ENCODE data around the gene RPN2.

RPN2 gene

GRCh38 chr20:37238935-37239451 is 59.9 kb downstream of the RPN2 start:
- Histone ChIP-seq H3K4me1 (ENCODE audit: control insufficient read depth, insufficient read depth, low read length) (peaks cover 9% of the 10 kb centered on the region), H3K9me3 (ENCODE audit: control insufficient read depth, low read length) (no peaks in the 10 kb centered on the region), H3K36me3 (ENCODE audit: control insufficient read depth, insufficient read depth, low read length) (peaks cover 76% of the 10 kb centered on the region), H3K4me3 (ENCODE audit: insufficient read depth, low read depth, low read length) (no peak overlapping the region), H3K27me3 (ENCODE audit: control insufficient read depth, insufficient read depth, low read length, poor library complexity, severe bottlenecking) (no peaks in the 10 kb centered on the region), H3K27ac (ENCODE audit: insufficient read depth, low read depth, low read length, poor library complexity, severe bottlenecking) (no peak overlapping the region)
- 87 to 97% methylated on average over 1 of the region's 1 CpG for WGBS, 2 experiments

- no peak overlapping the region for H3K27ac ChIP-seq (ENCODE audit: insufficient read depth, low read depth, low read length, poor library complexity, severe bottlenecking)
- H3K36me3 ChIP-seq (ENCODE audit: control insufficient read depth, insufficient read depth, low read length) = peaks cover 63% of the 10 kb centered on the region
- 96 to 97% methylated on average over 3 of the region's 3 CpGs for WGBS, 2 experiments
Measured at GRCh38 chr20:37240337-37241067, 61.4 kb downstream of the RPN2 start.

GRCh38 chr20:37242503-37242902 is 63.4 kb downstream of the RPN2 start:
- no peaks in the 10 kb centered on the region for H3K9me3 ChIP-seq (ENCODE audit: control insufficient read depth, low read length)
- peaks cover 44% of the 10 kb centered on the region for H3K36me3 ChIP-seq (ENCODE audit: control insufficient read depth, insufficient read depth, low read length)
- 96 to 97% methylated on average over 4 of the region's 4 CpGs for WGBS, 2 experiments
- no peak overlapping the region for H3K4me3 ChIP-seq (ENCODE audit: insufficient read depth, low read depth, low read length)
- H3K4me1 ChIP-seq (ENCODE audit: control insufficient read depth, insufficient read depth, low read length) = peaks cover 25% of the 10 kb centered on the region
- no peaks in the 10 kb centered on the region for H3K27me3 ChIP-seq (ENCODE audit: control insufficient read depth, insufficient read depth, low read length, poor library complexity, severe bottlenecking)
- H3K27ac ChIP-seq (ENCODE audit: insufficient read depth, low read depth, low read length, poor library complexity, severe bottlenecking) = no peak overlapping the region

More at GRCh38 chr20:37240337-37241067, 61.4 kb downstream of the RPN2 start:
- H3K4me1 ChIP-seq (ENCODE audit: control insufficient read depth, insufficient read depth, low read length) = peaks cover 19% of the 10 kb centered on the region
- no peaks in the 10 kb centered on the region for H3K27me3 ChIP-seq (ENCODE audit: control insufficient read depth, insufficient read depth, low read length, poor library complexity, severe bottlenecking)
- H3K9me3 ChIP-seq (ENCODE audit: control insufficient read depth, low read length) = no peaks in the 10 kb centered on the region
- H3K4me3 ChIP-seq (ENCODE audit: insufficient read depth, low read depth, low read length) = no peak overlapping the region

- Histone ChIP-seq H3K4me1 (ENCODE audit: control insufficient read depth, insufficient read depth, low read length) (peaks cover 22% of the 10 kb centered on the region), H3K36me3 (ENCODE audit: control insufficient read depth, insufficient read depth, low read length) (peaks cover 36% of the 10 kb centered on the region), H3K4me3 (ENCODE audit: insufficient read depth, low read depth, low read length) (no peak overlapping the region), H3K27me3 (ENCODE audit: control insufficient read depth, insufficient read depth, low read length, poor library complexity, severe bottlenecking) (no peaks in the 10 kb centered on the region), H3K9me3 (ENCODE audit: control insufficient read depth, low read length) (no peaks in the 10 kb centered on the region), H3K27ac (ENCODE audit: insufficient read depth, low read depth, low read length, poor library complexity, severe bottlenecking) (no peak overlapping the region)
- 91 to 94% methylated on average over 16 of the region's 16 CpGs for WGBS, 2 experiments
Measured at GRCh38 chr20:37243076-37243936, 64.2 kb downstream of the RPN2 start.

GRCh38 chr20:37243937-37244571 is 64.9 kb downstream of the RPN2 start:
- 94 to 98% methylated on average over 8 of the region's 8 CpGs for WGBS, 2 experiments
- H3K4me1 ChIP-seq (ENCODE audit: control insufficient read depth, insufficient read depth, low read length) = peaks cover 20% of the 10 kb centered on the region
- no peak overlapping the region for H3K4me3 ChIP-seq (ENCODE audit: insufficient read depth, low read depth, low read length)
- H3K9me3 ChIP-seq (ENCODE audit: control insufficient read depth, low read length) = no peaks in the 10 kb centered on the region
- H3K27ac ChIP-seq (ENCODE audit: insufficient read depth, low read depth, low read length, poor library complexity, severe bottlenecking) = no peak overlapping the region
- peaks cover 29% of the 10 kb centered on the region for H3K36me3 ChIP-seq (ENCODE audit: control insufficient read depth, insufficient read depth, low read length)
- H3K27me3 ChIP-seq (ENCODE audit: control insufficient read depth, insufficient read depth, low read length, poor library complexity, severe bottlenecking) = no peaks in the 10 kb centered on the region

GRCh38 chr20:37244572-37244957 is 65.4 kb downstream of the RPN2 start:
- H3K27me3 ChIP-seq (ENCODE audit: control insufficient read depth, insufficient read depth, low read length, poor library complexity, severe bottlenecking) = no peaks in the 10 kb centered on the region
- peaks cover 24% of the 10 kb centered on the region for H3K36me3 ChIP-seq (ENCODE audit: control insufficient read depth, insufficient read depth, low read length)
- no peak overlapping the region for H3K4me3 ChIP-seq (ENCODE audit: insufficient read depth, low read depth, low read length)
- 71 to 74% methylated on average over 5 of the region's 5 CpGs for WGBS, 2 experiments
- no peaks in the 10 kb centered on the region for H3K9me3 ChIP-seq (ENCODE audit: control insufficient read depth, low read length)
- peak overlapping the region; percentile 94 for H3K27ac ChIP-seq (ENCODE audit: insufficient read depth, low read depth, low read length, poor library complexity, severe bottlenecking)
- H3K4me1 ChIP-seq (ENCODE audit: control insufficient read depth, insufficient read depth, low read length) = peaks cover 16% of the 10 kb centered on the region

- H3K27me3 ChIP-seq (ENCODE audit: control insufficient read depth, insufficient read depth, low read length, poor library complexity, severe bottlenecking) = no peaks in the 10 kb centered on the region
- H3K9me3 ChIP-seq (ENCODE audit: control insufficient read depth, low read length) = no peaks in the 10 kb centered on the region
- H3K27ac ChIP-seq (ENCODE audit: insufficient read depth, low read depth, low read length, poor library complexity, severe bottlenecking) = peak overlapping the region; percentile 94
- no peak overlapping the region for H3K4me3 ChIP-seq (ENCODE audit: insufficient read depth, low read depth, low read length)
- H3K4me1 ChIP-seq (ENCODE audit: control insufficient read depth, insufficient read depth, low read length) = peaks cover 16% of the 10 kb centered on the region
- WGBS, 2 experiments = 12 to 13% methylated on average over 21 to 25 of the region's 25 CpGs
- peaks cover 16% of the 10 kb centered on the region for H3K36me3 ChIP-seq (ENCODE audit: control insufficient read depth, insufficient read depth, low read length)
Measured at GRCh38 chr20:37245216-37246150, 66.4 kb downstream of the RPN2 start.

GRCh38 chr20:37246736-37247135 is 67.6 kb downstream of the RPN2 start:
- Histone ChIP-seq H3K9me3 (ENCODE audit: control insufficient read depth, low read length) (no peaks in the 10 kb centered on the region), H3K36me3 (ENCODE audit: control insufficient read depth, insufficient read depth, low read length) (peaks cover 10% of the 10 kb centered on the region), H3K4me3 (ENCODE audit: insufficient read depth, low read depth, low read length) (no peak overlapping the region), H3K27me3 (ENCODE audit: control insufficient read depth, insufficient read depth, low read length, poor library complexity, severe bottlenecking) (no peaks in the 10 kb centered on the region), H3K27ac (ENCODE audit: insufficient read depth, low read depth, low read length, poor library complexity, severe bottlenecking) (no peak overlapping the region), H3K4me1 (ENCODE audit: control insufficient read depth, insufficient read depth, low read length) (peaks cover 26% of the 10 kb centered on the region)
- WGBS, 2 experiments = 94 to 98% methylated on average over 4 to 5 of the region's 5 CpGs

GRCh38 chr20:37247547-37247946 is 68.4 kb downstream of the RPN2 start:
- Histone ChIP-seq H3K4me3 (ENCODE audit: insufficient read depth, low read depth, low read length) (no peak overlapping the region), H3K9me3 (ENCODE audit: control insufficient read depth, low read length) (no peaks in the 10 kb centered on the region), H3K4me1 (ENCODE audit: control insufficient read depth, insufficient read depth, low read length) (peaks cover 33% of the 10 kb centered on the region), H3K27ac (ENCODE audit: insufficient read depth, low read depth, low read length, poor library complexity, severe bottlenecking) (no peak overlapping the region), H3K27me3 (ENCODE audit: control insufficient read depth, insufficient read depth, low read length, poor library complexity, severe bottlenecking) (no peaks in the 10 kb centered on the region), H3K36me3 (ENCODE audit: control insufficient read depth, insufficient read depth, low read length) (peaks cover 7% of the 10 kb centered on the region)
- WGBS, 2 experiments = 92 to 100% methylated on average over 1 of the region's 1 CpG
